Measurements from ENCODE around the gene PKD1L1. TPM values are rescaled to one million over a fixed set of nuclear protein-coding genes. Genes with fewer than 3 reads are reported as not detected.
"Not testable (repeated sequence)": the region's sequence is repeated elsewhere in the genome, so short reads cannot be mapped to it uniquely, and the experiment has no call there.

Gene PKD1L1
- total RNA-seq, 1 donor from 2014 or later: under 0.01 TPM

DNA sequence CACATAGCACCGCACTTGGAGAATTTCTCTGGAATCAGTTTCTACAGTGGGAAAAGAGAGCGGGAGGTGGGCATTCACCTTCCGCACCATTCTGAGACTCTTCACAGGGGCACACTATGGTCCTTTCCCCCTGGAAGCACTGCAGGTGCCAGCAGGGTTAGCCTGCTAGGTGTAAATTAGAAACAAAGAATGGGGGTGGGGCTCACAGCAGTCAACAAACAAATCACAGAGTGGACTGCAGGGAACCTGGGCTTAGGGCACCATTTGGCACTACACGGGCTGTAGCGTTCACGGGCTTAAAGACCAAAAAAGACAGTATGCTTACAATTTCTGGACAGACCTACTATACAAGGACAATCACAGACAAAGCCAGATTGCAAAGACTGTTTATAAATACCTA, 8.0 kb upstream of the PKD1L1 start:
- no peak for DNase-seq (ENCODE audit: low spot score)

DNA sequence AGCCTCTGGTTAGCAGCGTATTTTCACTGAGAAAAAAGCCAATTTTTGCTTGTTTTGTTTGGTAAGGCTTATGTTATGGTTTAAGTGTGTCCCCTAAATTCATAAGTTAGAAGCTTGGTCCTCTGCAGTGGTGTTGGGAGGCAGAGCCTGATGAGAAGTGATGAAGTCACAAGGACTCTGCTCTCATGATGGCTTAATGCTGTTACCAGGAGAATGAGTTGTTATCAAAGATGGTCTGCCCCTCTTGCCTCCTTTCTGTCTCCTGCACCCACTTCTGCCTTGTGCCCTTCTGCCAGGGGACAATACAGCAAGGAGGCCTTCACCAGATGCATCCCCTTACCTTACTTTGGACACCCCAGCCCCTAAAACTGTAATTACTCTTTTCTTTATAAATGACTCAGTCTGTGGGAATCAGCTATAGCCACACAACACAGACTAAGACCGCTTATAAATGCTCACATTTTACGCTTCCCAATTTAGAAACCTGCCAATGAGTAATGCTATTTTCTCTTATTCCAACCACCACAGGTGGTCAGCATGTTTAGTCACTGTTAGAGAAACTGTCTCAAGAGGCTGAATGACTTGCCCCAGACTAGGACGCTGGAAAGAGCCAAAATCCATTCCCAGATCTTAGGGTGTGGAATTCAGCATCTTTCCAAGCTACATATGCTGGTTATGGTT, 6.1 kb upstream of the PKD1L1 start:
- DNase-seq (ENCODE audit: low spot score): no peak

DNA sequence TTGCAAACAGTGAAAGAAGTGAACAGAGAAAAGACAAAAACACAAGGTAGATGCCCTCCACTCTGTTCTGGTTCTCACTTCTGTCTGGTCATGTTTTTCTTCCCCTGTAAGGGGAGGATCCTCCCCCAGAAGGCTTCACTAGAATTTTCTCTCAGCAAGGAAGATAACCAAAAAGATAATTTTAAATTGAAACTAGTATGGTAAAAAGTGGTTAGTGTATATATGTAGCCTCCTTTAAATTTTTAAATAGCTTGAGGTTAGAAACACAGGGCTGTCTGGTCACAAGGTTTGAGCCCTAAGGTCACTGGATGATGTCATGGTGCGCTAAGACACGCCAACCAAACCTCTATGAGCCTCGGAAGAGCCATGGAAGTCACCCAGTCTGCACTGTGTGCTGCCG, 5.6 kb upstream of the PKD1L1 start:
- no peak for DNase-seq (ENCODE audit: low spot score)

DNA sequence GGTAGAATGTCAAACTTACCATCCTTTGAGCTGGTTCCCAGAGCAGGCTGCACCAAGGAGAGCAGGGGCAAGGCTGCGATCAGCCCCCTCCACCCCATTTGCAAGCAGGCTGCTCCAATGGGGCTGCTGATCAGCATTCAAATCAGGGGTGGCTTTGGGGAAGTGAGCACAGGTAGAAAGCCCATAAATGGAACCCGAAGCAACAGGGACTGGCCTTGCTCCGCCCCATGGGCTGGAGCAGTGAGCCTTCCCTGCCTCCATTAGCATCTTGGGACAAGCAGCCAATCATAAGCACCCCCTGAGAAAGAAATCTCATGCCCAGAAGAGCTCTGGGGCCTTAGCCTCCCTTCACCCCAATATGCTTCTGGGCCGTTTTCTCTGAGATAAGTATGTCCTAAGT, 4.0 kb upstream of the PKD1L1 start:
- DNase-seq (ENCODE audit: low spot score): no peak

DNA sequence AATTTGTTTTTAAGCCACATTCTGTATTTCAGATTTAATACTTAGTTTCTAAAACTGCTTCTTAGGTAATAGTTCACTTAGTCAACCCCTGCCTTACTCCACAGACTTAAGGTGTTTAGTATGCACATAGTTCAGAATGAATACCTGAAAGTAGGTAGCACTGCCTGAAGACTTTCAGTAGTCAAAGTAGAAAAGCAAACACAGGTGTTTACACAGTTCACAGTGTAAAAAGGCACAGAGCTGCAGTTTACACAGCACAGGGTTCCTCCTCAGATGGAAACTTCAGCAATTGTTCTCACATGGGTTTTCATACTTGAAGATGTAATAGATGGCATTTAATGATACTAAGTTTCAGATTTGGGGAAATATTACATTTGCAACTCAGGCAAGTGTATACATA, 3.1 kb upstream of the PKD1L1 start:
- no peak for DNase-seq (ENCODE audit: low spot score)

DNA sequence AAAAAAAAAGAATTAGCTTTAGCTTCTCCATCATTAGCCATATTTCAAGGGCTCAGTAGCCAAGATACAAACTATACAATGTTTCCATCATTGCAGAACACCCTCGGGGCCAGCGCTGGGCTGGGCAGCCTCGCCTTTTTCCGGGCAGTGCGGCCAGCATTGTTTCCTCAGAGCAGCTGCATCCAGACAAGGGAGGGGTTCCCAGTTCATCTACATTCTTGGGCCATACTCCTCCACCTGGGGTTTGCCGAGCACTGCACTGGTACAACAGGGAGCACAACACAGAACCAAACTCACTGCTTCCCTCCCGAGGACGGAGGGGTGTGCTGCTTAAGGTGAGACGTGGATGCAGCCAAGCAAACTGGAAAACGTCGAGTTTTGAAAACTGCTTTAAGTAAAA, 2.4 kb upstream of the PKD1L1 start:
- DNase-seq (ENCODE audit: low spot score): no peak

DNA sequence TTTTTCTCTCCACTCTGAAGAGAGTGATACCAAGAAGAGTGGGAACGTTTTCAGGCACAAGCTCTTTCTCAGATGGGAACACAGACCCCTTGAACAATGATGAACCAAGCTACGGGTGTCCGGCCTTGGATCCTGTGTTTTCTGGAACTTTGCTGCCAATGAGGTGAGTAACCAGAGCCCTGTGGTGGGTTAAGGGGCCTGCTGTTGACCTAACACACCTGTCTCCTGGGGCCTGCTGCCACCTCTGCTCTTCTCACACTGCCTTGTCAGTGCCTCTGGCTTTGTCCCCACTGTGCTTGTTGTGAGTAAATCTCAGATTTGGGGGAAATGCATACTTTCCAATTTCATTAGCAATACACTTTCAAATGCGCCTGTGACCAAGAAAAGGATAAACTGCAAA, 1.4 kb upstream of the PKD1L1 start:
- no peak for DNase-seq (ENCODE audit: low spot score)

DNA sequence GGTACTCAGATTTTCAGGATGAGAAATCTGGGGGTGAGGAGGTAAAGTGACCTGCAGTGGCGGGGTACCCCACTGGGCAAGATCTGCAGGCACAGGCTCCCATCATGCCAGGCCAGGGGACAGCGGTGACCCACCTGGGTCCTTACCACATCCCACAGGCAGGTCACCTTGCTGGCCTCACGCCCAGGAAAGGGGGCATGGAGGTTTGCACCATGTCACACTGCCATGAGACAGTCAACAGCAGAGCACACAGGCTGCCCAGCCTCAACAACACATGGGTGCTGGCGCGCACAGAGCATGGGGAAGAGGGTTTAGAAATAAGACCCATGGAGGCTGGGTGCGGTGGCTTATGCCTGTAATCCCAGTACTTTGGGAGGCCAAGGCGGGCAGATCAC, 914 bp downstream of the PKD1L1 start:
- no peak for DNase-seq (ENCODE audit: low spot score)

DNA sequence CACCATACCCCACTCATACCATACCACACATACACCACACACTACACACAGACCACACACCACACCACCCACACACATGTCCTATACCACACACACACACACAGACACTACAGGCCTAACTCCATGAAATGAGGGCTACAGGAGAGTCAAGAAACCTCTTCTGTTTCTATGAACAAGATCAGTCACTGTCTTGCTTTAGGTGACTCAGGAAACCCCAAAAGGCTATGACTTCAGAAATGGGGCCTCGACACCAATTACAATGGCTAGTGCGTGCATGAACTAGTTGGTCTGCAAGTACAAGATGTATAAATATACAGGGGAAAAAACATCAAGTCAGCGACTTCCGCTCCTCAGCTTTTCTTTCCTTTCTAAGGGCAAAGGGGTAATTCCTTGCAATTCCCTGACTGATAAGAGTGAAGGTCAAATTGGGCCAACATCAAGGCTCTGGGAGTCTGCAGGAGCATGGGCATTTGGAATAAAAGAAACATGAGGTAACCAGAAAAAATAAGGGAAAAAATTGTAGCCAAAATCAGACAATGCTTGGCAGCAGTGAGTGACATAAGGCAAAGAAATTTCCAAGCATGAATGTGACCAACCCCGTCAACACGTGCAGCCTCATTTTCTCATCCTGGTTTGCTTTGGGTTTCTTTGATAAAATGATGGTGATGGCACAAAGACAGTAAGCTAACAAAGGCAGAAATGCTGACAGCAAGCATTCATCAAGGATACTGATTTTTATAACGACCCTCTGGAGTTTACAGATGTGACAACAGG, 1.5 kb downstream of the PKD1L1 start:
- DNase-seq (ENCODE audit: low spot score): no peak

DNA sequence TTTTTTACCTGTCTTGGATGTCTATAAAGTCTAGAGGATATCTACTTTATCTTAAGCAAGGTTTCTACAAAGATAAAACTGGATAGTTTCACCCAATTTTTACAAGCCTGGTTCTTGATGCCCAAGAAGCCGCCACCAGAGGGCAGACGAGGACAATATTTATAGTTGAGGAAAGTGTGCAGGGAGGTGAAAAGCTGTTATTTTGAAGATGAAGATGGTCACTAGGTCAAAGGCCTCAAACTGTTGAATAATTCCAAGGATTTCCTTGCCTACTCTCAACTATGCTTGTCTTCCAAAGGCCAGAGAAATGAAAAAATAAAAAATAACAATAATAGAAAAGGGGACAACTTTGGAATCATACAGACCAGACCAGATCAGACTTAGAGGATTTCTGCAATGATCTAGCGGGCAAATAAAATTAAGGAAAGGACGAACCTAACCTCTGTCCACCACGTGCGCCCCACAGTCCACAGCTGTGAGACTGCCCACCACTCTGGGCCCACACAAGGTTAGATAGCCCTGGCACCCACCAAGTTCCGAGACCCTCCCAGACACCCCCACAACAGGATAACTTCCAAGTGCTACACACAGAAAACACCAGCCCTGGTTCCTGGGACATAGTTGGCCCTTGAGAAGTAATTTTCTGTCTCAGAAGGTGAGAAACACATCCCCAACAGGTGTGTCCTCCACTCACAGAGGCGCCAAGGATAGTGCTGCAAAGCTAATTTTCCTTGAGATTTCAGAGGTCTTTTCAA, 2.8 kb downstream of the PKD1L1 start:
- peak; percentile 76 for DNase-seq (ENCODE audit: low spot score)

DNA sequence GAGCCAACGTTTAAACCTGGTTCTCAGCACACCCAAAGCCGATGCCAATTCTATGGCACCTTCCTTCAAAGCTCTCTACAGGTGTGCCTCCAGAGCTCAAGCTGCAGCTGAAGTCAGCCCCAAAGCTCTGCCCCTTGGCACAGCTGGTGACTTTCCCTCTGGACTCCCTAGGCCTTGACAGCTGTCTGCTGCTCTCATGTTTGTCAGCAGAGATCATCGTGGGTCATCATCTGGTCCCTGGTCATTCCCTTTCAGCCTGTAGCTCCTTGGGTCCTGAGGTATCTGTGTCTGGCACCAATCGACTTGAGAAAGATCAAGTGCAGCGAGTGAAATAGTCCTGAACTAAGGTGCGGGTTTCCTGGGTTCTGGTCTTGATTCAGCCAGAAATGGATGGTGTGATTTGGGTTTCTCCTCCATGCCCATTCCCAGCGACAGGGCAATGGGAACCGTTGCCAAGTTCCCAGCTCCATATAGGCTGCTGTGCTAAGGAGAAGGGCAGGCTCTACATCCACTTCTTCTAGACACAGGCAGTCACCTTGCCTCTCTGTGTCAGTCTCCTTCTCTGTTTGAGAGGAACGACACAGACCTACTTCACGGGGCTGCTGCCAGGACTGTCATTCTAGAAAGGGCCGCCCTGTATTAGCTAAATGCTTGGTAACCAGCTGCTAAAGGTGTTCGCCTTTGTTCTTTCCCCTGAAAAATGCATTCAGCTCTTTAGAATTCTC, 3.6 kb downstream of the PKD1L1 start:
- no peak for DNase-seq (ENCODE audit: low spot score)

DNA sequence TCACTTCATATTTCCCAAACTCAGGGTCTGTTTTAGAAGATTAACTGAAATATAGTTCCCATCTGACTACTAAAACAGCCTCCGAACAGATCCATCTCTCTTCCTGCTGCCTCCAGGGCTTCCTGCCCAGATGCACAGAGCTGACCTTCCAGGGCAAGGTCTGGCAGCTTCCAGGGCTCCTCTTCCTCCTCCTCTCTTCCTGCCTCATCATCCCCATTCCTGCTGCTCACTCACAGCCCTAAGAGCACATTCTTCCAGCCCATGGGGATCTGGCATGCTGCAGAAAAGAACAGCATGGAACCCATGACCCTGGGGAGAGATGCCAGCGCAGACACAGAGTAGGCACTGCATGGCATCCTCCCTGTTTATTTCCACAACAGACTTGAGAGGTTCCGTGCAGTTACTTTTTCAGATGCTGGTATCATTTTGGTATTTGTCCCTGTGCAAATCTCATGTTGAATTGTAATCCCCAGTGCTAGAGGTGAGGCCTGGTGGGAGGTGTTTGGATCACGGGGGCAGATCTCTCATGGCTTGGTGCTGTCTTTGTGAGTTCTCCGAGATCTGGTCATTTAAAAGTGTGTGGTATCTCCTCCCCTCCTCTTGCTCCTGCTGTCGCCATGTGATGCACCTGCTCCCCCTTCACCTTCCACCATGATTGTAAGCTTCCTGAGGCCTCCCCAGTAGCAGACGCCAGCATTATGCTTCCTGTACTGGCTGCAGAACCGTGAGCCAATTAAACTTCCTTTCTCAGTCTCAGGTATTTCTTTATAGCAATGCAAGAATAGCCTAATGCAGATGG, 4.4 kb downstream of the PKD1L1 start:
- DNase-seq (ENCODE audit: low spot score): no peak

DNA sequence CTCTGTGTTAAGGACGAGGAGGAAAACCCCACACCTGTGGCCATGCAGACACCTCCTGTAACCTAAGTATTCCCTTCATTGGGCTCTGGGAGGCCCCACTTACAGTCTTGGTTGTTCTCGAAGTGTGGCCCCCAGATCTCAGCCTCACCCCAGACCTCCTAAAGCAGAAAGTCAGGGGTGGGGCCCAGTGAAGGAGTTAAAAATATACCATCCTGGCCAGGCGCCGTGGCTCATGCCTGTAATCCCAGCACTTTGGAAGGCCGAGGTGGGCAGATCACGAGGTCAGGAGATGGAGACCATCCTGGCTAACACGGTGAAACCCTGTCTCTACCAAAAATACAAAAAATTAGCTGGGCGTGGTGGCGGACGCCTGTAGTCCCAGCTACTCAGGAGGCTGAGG, 5.6 kb downstream of the PKD1L1 start:
- not testable (repeated sequence) for DNase-seq (ENCODE audit: low spot score)

DNA sequence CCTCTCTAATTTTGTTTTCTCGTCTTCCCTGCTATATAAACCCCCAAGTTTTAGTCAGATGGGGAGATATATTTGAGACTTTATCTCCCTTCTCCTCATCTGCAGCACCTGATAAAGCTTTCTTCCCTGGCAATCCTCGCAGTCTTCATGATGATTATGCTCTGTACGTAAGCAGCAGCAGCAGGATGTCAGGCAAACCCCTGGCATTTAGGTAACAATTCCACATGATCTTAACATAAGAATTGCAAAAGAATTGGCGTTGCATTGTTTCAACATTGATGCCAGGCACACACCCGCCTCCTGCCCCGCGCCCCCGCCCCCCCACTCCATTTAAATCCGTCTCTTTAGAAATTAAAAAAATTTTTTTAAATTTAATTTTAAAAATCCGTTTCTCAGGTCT, 6.1 kb downstream of the PKD1L1 start:
- no peak for DNase-seq (ENCODE audit: low spot score)

DNA sequence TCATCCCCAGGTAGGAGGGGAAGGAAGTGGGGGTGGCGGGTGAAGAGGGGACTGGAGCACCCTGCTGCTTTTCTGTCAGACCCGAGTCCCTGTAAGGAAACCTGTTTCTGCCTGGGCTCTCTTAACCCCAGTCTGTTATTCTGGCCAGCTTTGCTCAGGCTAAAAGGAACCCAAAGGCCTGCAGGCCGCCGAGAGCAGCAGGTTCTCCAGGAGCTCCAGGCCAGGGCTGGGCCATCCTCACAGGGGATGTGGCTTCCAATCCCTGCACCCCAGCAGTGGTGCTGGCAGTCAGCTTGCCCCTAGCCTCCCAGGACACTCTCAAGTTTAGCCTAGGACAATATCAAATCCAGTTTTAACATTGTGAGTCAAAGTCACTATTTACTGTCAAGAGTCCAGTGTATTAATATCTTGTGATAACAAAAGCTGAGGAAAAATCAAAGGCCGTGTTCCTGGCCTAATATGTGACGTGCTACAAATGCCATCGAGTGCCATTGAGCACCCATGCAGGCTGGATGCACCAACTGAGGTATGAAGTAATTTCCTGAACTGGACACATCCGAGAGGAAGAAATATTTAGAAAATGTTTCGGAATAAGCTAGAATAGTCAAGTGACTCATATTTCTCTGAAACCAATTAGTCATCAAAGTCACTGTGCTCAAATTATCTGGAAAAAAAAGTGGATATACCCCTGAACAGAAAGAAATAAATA, 7.0 kb downstream of the PKD1L1 start:
- DNase-seq (ENCODE audit: low spot score): no peak

DNA sequence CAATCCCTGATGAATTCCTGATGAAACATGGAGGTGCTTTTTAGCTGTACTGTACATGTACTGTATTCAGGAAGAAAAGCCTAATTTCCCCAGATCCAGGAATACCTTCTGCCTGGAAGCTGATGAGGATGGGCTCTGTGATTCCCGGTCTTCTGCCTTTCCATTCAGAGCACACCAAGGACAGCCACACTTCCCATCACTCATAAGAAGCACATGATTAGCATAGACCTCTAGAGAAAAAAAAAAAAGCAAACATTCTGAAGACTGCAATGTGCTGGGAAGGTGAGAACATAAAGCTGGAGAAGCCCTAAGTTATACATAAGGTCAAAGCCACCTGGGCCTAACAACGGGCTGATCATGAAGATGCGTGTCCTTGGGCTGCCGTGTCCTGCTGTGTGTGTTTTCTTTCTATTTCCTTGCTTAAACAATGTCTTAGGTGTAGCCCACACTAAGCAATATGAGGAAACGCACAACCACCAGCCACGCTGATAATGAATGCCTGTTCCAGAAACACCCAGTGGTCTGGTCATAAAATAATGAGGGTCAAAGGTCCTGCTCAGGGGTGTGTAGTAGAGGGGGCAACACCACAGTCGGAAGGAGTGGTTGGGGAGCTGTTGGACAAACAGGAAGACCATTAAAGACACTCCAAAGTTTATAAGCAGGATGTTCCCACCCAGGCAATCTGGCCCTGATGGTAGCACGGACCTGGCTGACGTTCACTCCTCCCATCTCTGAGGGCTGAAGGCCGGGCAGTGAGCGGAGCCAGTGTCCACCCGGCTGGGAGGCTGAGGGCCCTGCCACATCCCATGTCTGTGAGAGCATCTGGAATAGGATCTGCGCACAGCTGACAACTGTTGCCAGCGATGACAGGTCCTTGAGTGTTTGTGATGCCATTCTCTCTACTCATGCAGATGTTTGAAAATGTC, 7.9 kb downstream of the PKD1L1 start:
- peak; percentile 29 for DNase-seq (ENCODE audit: low spot score)

DNA sequence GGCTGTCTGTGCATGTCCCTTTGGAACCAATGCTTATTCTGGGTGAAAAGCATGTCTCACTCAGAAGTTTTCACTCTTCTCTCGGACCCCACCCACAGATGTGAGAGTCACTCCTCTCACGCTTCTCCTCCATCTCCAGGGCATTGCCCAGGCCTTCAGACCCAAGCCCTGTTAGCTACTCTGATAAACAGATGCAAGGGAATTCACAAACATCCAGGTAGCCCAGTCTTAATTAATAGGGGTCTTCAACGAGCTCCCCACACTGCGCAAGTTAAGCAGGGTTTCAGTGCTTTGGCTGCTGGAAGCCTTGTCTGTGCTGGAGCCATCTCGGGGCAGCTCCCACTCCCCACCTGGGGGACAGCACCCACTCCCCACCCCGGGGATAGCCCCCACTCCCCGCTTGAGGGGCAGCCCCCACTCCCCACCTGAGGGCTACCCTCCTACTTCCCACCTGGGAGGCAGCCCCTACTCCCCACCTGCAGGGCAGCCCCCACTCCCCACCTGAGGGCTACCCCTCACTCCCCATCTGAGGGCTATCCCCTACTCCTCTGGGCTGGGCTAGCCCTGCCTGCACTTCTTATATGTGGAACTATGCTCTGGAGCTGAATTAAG, 8.7 kb downstream of the PKD1L1 start:
- no peak for DNase-seq (ENCODE audit: low spot score)

DNA sequence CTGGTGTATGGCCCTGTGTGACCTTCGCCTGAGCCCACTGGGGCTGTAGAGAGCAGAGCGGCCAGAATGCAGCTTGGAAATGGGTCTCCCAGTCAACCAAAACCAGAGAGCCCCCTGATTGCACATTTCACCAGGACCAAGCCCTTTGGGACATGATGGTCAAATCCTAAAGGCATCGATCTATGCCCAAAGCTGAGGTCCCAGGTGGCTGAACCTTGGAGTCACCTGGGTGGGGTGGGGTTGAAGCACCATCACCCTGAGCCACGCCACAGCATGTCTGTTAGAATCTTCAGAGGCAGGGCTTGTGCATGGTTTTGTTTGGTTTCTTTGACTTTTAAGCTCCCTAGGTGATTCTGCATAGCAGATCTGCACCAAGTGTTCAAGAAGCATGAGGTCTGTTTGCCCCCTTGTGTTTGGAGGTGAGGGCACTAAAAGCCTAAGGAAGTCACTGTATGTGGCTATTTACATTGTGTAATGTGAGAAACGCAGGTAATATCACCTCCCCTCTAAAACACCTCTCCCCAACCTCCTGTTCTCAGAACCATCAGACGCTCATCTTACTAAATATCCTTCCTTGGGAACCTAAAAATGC, 9.6 kb downstream of the PKD1L1 start:
- no peak for DNase-seq (ENCODE audit: low spot score)
